Measurements from ENCODE around the gene NEK10.

The NEK10 gene

GRCh38 chr3:27165321-27165721, 203.9 kb downstream of the NEK10 start:
- no peak for DNase-seq

DNA sequence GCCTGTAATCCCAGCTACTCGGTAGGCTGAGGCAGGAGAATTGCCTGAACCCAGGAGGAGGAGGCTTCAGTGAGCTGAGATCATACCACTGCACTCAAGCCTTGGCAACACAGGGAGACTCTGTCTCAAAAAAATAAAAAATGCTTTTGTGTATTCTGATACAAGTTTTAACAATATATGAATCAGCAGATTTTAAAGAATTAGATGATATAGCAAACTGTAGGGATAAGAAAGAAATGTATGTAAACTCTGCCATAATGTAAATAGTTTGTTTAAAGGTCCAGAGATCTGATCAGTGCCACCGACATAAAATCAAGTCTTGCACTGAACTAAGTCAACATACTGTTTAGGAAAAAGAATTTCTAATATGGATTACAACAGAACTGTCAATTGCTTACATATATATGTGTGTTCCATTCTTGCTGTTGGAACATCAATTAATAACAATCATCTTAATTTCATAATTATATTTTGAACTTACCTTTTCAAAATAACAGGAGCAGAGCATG, 208.3 kb downstream of the NEK10 start:
- DNase-seq: no peak

- DNase-seq: no peak
Observed at GRCh38 chr3:27160146-27160545, 209.0 kb downstream of the NEK10 start.

DNA sequence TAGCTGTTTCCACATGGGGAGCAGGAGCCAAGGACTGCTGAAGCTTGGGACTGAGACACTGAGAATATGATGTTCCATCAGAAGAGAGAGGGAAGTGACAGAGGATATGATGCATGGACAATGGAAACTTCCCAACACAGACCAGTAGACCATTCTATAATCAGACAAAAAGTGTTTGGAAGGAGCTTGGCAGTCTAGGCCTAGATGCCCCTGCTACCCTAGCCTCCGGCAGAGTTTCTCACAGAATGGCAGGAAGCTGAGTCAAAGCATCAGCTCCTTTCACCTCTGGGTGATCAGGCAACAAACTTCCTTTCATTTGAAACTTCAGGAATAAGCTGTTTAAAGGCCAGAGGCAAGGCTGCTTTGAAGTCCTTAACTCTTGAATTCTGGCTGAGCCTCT, 222.0 kb downstream of the NEK10 start:
- DNase-seq: no peak

DNA sequence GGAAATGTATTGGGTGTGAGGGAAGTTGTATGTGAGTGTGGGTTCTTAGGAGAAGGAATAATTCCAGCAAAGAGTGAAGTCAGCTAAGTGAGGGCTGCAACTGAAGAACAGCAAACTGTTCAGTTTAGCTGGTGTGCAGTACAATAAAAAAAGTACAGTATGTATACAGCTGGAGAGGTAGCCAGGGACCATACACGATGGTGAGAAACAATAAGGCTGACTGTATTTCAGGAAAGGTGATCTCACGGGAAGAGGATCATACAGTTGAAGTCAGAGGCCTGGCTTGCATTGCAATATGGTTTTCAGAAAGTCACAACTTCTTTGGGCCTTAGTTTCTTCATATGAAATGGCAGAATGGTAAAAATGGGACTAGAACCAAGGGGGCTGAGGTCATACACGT, 222.4 kb downstream of the NEK10 start:
- DNase-seq: no peak

DNA sequence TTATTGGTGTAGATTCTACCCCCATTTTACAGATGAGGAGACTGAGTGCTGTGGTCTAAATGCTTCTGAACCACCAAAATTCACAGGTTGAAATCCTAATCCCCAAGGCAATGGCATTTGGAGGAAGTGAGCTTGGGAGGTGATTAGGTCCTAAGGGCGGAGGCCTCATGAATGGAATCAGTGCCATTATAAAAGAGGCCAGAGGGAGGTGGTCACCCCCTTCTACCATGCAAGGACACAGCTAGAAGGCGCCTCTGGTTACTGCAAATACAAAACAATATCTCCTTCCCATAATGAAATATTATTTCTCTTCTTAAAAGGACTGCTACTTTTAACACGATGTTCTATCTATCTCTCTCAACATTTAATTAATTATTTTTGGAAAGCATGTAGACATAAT, 223.5 kb downstream of the NEK10 start:
- DNase-seq: no peak

GRCh38 chr3:27141668-27142067, 227.5 kb downstream of the NEK10 start:
- DNase-seq: peak; percentile 9

- no peak for DNase-seq
Observed at GRCh38 chr3:27138562-27138961, 230.6 kb downstream of the NEK10 start.

GRCh38 chr3:27138005-27138404, 231.2 kb downstream of the NEK10 start:
- DNase-seq: no peak

DNA sequence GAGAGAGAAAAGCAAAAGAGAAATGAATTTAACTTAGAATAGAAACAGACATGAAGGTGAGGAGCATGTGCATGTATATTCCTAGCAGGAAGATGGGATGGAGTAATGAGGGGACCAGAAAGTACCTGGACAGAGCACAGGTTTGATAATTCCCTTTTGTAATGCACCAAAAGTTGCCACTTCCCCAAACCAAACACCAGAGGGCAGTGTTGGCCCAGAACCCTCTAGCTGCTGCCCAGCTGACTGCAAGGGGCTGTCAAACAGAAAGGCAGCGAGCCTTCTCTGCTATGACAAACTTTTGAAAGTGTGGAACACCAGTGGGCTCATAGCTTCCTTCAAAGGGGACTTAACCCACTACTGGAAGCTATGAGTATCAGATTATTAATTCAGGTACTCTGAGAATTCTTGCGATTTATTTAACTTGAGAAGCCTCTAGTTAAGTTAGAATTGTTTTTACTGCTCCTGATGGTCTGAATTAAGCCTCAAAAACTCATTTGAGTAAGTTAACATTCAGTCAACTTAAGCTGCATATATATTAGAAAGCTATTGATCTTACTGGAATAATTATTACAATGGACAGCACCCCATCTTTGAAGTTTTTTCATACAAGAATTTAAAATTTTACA, 234.9 kb downstream of the NEK10 start:
- DNase-seq: peak; percentile 80

DNA sequence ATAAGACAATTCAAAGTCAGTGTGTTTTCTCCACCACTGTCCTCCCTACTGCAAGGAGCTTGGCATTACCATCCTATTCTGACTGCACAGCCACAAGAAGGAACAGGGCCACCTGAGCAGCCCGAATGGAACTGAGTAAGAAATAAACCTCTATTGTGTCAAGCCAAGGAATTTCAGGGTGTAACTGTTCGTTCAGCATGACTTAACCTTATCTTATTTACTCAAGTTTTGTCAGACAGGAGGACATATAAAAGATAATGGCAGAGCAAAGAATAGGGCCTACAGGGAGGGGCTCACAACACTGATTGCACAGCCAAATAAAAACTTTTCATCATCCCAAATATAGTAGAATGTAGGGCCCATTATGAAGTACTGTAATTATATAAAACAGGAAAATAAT, 236.1 kb downstream of the NEK10 start:
- no peak for DNase-seq

DNA sequence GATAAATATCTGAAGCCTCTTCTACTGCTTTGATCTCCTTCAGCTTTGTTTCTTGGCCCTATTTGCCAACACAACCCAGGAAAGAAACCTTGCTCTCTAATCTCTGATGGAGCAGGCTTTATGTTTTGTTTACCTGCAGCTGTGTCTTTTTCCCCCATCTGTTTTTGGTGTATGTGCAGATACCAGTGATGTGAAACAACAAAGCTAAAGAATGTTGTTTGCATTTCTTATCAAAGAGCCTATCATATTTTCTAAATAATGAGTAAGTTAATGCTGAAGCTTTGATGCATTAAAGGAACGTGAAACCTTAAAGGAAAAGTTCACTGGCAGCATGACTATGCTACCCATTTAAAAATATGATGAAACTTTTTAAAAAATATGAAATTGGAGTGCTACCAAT, 238.4 kb downstream of the NEK10 start:
- no peak for DNase-seq

GRCh38 chr3:27127879-27128278, 241.3 kb downstream of the NEK10 start:
- DNase-seq: no peak

DNA sequence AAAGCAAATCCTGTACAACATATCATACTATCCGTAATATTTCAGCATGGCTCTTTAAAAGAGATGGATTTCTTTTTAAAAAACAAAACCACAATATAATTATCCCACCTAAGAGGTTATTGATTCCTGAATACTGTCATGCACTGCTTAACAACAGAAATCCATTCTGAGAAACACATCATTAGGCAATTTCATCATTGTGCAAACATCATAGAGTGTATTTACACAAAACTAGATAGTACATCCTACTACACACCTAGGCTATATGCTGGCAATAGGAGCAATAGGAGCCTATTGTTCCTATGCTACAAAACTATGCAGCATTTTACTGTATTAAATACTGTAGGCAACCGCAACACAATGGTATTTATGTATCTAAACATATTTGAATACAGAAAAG, 242.0 kb downstream of the NEK10 start:
- no peak for DNase-seq

GRCh38 chr3:27125821-27126501, 243.2 kb downstream of the NEK10 start:
- DNase-seq: no peak

GRCh38 chr3:27119639-27120038, 249.5 kb downstream of the NEK10 start:
- DNase-seq: no peak

- DNase-seq: no peak
Observed at GRCh38 chr3:27115352-27115751, 253.8 kb downstream of the NEK10 start.

DNA sequence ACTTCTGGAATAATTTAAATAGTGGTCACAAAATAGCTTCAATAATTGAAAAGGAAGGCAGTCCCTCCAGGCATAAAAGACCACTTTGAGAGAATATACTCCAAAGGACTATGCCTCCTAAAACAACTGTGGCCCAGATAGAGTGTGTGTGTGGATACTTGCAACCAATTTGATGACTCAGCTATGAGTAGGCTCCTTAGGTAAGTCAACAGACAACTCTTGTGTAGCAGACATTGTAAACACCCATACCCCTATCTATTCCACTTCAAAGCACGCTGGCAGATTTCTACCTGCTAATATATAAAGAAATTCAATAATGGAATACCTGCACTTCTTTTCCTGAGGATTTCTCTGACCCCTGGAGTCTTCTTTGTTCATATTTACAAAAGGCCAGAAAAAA, 254.5 kb downstream of the NEK10 start:
- DNase-seq: no peak

- no peak for DNase-seq
Observed at GRCh38 chr3:27114129-27114528, 255.1 kb downstream of the NEK10 start.

DNA sequence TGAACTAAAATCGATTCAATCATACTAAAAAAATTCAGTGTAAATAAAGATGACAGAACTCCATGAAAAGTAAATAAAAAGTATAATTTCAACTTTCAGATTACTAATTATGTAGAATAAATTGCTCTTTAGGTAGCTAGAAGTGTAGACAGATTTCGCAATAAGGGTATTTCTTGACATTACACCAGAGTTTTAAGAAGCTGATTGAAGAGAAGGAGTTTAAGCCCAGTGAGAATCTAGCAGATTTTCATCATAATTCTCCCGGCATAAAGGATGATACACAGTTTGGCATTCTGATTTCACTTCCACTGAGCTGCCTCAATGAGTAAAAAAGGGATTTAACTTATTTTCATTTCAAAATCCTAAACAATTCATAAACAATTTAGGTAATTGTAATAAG, 259.2 kb downstream of the NEK10 start:
- no peak for DNase-seq

- DNase-seq: no peak
Observed at GRCh38 chr3:27108322-27108721, 260.9 kb downstream of the NEK10 start.

- no peak for DNase-seq
Observed at GRCh38 chr3:27105904-27106303, 263.3 kb downstream of the NEK10 start.

- no peak for DNase-seq
Observed at GRCh38 chr3:27097182-27097581, 272.0 kb downstream of the NEK10 start.

GRCh38 chr3:27095553-27096222, 273.5 kb downstream of the NEK10 start:
- DNase-seq: peak; percentile 41

Measured in hematopoietic multipotent progenitor cell treated with erythropoietin and hydrocortisone succinate and interleukin-3 and kit ligand, for 4 days (in vitro differentiated cells).